K562 (cell line): ENCODE results near the gene NMRAL1. TPM values are rescaled to one million over a fixed set of nuclear protein-coding genes. Genes with fewer than 3 reads are reported as not detected.

Experiments
- CHD1 ChIP-seq: fragments of 200-600 bp; sonication (generic); IDR thresholded peaks from one replicate; pipeline ENCODE4 v1.6.1; 2012; ENCODE audit warnings: mild to moderate bottlenecking, moderate library complexity, low read length, inconsistent platforms
- E2F3 ChIP-seq: fragments of 250-450 bp; sonication (Bioruptor Pico); IDR thresholded peaks from 2 replicates; pipeline ENCODE4 v1.4.0; 2020; ENCODE audit warnings: mild to moderate bottlenecking
- GABPB2 ChIP-seq: fragments of 250-450 bp; sonication (Bioruptor Pico); conservative IDR thresholded peaks from 2 replicates; pipeline ENCODE4 v1.5.1; 2021; ENCODE audit warnings: mild to moderate bottlenecking
- NCOA1 ChIP-seq: fragments of 450-650 bp; IDR thresholded peaks from 2 replicates; pipeline ENCODE4 v1.6.1; 2016; ENCODE audit warnings: low read depth
- PTTG1 ChIP-seq: fragments of 450-650 bp; IDR thresholded peaks from 2 replicates; pipeline ENCODE4 v1.6.1; 2016; ENCODE audit warnings: low read depth, mild to moderate bottlenecking, missing genetic modification characterization, missing compliant biosample characterization
- SAP30 ChIP-seq: fragments of 200-600 bp; sonication (generic); IDR thresholded peaks from 2 replicates; pipeline ENCODE4 v1.6.1; 2012; ENCODE audit warnings: borderline replicate concordance, low read depth, mild to moderate bottlenecking, moderate library complexity, low read length, control low read depth, inconsistent platforms; ENCODE audit not compliant: insufficient read depth, poor library complexity, severe bottlenecking
- SLC30A9 ChIP-seq: fragments of 250-450 bp; sonication (Bioruptor Pico); IDR thresholded peaks from 2 replicates; pipeline ENCODE4 v1.8.0; 2022; ENCODE audit warnings: mild to moderate bottlenecking, moderate library complexity
- SP1 ChIP-seq: sonication (generic); formaldehyde crosslinking; IDR thresholded peaks from 2 replicates; pipeline ENCODE4 v1.8.1; 2022; ENCODE audit warnings: mild to moderate bottlenecking, missing genetic modification reagents
- STAG1 ChIP-seq: sonication (generic); formaldehyde crosslinking; IDR thresholded peaks from 2 replicates; pipeline ENCODE4 v1.5.0; 2020; ENCODE audit warnings: missing genetic modification reagents, borderline replicate concordance
- polyA plus RNA-seq, 8 experiments: library from polyadenylated mRNA; depleted of rRNA in 4 of 8; stranded (reverse) in 5 of 8; unstranded in 3 of 8; fragments of >200 nt; fragmentation: Nextera tagmentation in 2 of 8; fragmentation: Illumina TruSeq in 1 of 8; extraction: Ambion mirVana in 2 of 8; extraction: Trizol in 1 of 8; gene quantifications; 2 replicates each; pipeline versions ENCODE4 v1.2.1 to v1.2.3, GENCODE V29; 2011 to 2014; ENCODE audit warnings: inconsistent platforms in 1 of 8, missing spikeins in 1 of 8
- total RNA-seq, 7 experiments: library from RNA; depleted of rRNA in 6 of 7; stranded (reverse); fragments of >200 nt in 6 of 7; fragmentation: Illumina TruSeq in 2 of 7; extraction: Trizol in 2 of 7; gene quantifications; 2 replicates each; pipeline versions ENCODE4 v1.2.1 to v1.2.3, GENCODE V29; 2011 to 2021; ENCODE audit warnings: low replicate concordance in 1 of 7
- TF ChIP-seq, protein P1 (sequence below): sonication (generic); formaldehyde crosslinking; IDR thresholded peaks from 2 replicates; pipeline ENCODE4 v1.8.1; 2022; ENCODE audit warnings: missing genetic modification reagents
- TF ChIP-seq, protein P2 (sequence below): sonication (generic); formaldehyde crosslinking; IDR thresholded peaks from 2 replicates; pipeline ENCODE4 v1.9.0; 2022; ENCODE audit warnings: mild to moderate bottlenecking, missing genetic modification reagents

NMRAL1 gene
- total and polyA plus RNA-seq, 9 of the 15 experiments (the other 6 are each of a cell fraction or from before 2014, with no cell fraction given): 6.3 to 116 (median 63.2) TPM

DNA sequence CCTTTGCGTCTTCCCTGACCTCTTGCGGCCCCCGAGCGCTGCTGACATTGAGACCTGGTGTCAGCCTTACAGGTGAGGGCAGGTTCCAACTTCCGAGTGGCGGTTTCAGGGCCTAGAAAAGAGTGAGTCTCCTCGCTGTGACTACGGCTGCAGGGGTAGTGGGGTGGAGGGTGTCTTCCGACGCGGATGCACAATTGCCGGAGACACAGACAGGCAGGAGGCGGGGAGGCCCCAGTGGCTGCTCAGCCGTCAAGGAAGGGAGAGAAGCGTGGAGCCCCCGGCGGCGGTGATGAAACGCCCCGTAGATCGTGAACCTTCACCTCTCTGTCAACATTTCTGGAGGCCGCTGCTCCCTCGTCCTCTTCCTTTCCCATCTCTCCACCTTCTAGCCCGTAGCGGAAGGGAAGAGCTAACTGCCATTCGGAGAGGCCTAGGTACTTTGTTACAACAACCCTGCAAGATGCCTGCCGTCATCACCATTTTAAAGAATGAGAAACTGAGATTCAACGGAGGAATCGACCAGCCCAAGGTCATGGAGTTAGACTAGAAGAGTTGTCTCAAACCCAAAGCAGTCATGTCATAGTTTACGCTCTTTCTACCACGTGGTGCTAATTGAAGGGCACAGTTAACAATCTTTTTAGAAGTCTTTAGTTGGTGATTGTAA lies 48.3 kb downstream of the NMRAL1 start (continued):
- no peak for TF ChIP-seq E2F3 (CRISPR knock-in tag)
- peak; percentile 98 for TF ChIP-seq SAP30
- no peak for TF ChIP-seq SLC30A9 (CRISPR knock-in tag)
- peak; percentile 87 for TF ChIP-seq CHD1
- peak; percentile 16 for TF ChIP-seq SP1 (CRISPR knock-in tag)
- TF ChIP-seq, protein P1, sequence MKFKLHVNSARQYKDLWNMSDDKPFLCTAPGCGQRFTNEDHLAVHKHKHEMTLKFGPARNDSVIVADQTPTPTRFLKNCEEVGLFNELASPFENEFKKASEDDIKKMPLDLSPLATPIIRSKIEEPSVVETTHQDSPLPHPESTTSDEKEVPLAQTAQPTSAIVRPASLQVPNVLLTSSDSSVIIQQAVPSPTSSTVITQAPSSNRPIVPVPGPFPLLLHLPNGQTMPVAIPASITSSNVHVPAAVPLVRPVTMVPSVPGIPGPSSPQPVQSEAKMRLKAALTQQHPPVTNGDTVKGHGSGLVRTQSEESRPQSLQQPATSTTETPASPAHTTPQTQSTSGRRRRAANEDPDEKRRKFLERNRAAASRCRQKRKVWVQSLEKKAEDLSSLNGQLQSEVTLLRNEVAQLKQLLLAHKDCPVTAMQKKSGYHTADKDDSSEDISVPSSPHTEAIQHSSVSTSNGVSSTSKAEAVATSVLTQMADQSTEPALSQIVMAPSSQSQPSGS: no peak
- TF ChIP-seq GABPB2: no peak
- no peak for TF ChIP-seq STAG1 (CRISPR knock-in tag)
- TF ChIP-seq PTTG1 (tag): no peak
- peak; percentile 37; the same call in 1 of the 2 replicates for TF ChIP-seq NCOA1
- TF ChIP-seq, protein P2, sequence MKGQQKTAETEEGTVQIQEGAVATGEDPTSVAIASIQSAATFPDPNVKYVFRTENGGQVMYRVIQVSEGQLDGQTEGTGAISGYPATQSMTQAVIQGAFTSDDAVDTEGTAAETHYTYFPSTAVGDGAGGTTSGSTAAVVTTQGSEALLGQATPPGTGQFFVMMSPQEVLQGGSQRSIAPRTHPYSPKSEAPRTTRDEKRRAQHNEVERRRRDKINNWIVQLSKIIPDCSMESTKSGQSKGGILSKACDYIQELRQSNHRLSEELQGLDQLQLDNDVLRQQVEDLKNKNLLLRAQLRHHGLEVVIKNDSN: no peak
- TF ChIP-seq, all 486 proteins: peak for 46
